Omental fat pad (tissue), 4 donors: ENCODE measurements around the gene EPHA3. TPM values are rescaled to one million over a fixed set of nuclear protein-coding genes. Genes with fewer than 3 reads are reported as not detected.

ENCODE experiments used
- ATAC-seq: fragments of 150-250 bp; one replicate; pipeline ENCODE4 v1.9.1; 2016; ENCODE audit warnings: mild to moderate bottlenecking, moderate library complexity; ENCODE audit not compliant: low FRiP score
- DNase-seq: peaks from one replicate; pipeline ENCODE4 v3.0.0-alpha.2; 2019; ENCODE audit warnings: low spot score
- total RNA-seq, 4 donors: library from RNA; depleted of rRNA; stranded (reverse); fragments of >200 nt; gene quantifications; one replicate each; pipeline ENCODE4 v1.1.0, GENCODE V29; 2016
- TF ChIP-seq, protein P1 (sequence below), 3 donors: fragments of 450-650 bp; IDR thresholded peaks; one replicate each; pipeline ENCODE4 v1.5.1; 2016 to 2017; ENCODE audit warnings: antibody characterized with exemption in 3 of 3, mild to moderate bottlenecking in 3 of 3, moderate library complexity in 2 of 3

The EPHA3 gene
- total RNA-seq, 4 donors from 2014 or later, result 2.8 to 15.3 (median 4.9) TPM

- ATAC-seq (no peak), DNase-seq (no peak)
- TF ChIP-seq, protein P1, sequence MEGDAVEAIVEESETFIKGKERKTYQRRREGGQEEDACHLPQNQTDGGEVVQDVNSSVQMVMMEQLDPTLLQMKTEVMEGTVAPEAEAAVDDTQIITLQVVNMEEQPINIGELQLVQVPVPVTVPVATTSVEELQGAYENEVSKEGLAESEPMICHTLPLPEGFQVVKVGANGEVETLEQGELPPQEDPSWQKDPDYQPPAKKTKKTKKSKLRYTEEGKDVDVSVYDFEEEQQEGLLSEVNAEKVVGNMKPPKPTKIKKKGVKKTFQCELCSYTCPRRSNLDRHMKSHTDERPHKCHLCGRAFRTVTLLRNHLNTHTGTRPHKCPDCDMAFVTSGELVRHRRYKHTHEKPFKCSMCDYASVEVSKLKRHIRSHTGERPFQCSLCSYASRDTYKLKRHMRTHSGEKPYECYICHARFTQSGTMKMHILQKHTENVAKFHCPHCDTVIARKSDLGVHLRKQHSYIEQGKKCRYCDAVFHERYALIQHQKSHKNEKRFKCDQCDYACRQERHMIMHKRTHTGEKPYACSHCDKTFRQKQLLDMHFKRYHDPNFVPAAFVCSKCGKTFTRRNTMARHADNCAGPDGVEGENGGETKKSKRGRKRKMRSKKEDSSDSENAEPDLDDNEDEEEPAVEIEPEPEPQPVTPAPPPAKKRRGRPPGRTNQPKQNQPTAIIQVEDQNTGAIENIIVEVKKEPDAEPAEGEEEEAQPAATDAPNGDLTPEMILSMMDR (IDR thresholded peaks at IDR 0.05), result no peak
These were observed 1.9 kb upstream of the EPHA3 start for GRCh38 chr3:89105503-89105902.

DNA sequence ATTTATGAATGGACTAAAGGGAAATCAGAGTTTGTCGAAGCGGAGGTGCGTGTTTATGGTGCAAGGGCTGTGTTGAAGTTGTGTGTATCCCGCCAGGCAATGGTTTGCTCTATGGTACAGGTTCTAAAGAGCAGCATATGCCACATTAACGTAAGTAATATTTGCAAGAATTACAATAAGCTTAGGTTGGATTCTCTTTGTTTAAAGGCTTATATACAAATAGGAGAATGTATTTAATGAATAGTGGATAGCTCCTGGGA is 800 bp downstream of the EPHA3 start:
- ATAC-seq (no peak), DNase-seq (no peak)
- TF ChIP-seq, protein P1 (IDR thresholded peaks at IDR 0.05), result no peak

- ATAC-seq (no peak), DNase-seq (no peak)
- TF ChIP-seq, protein P1 (IDR thresholded peaks at IDR 0.05), result no peak
These were observed 5.9 kb downstream of the EPHA3 start for GRCh38 chr3:89113344-89113743.

DNA sequence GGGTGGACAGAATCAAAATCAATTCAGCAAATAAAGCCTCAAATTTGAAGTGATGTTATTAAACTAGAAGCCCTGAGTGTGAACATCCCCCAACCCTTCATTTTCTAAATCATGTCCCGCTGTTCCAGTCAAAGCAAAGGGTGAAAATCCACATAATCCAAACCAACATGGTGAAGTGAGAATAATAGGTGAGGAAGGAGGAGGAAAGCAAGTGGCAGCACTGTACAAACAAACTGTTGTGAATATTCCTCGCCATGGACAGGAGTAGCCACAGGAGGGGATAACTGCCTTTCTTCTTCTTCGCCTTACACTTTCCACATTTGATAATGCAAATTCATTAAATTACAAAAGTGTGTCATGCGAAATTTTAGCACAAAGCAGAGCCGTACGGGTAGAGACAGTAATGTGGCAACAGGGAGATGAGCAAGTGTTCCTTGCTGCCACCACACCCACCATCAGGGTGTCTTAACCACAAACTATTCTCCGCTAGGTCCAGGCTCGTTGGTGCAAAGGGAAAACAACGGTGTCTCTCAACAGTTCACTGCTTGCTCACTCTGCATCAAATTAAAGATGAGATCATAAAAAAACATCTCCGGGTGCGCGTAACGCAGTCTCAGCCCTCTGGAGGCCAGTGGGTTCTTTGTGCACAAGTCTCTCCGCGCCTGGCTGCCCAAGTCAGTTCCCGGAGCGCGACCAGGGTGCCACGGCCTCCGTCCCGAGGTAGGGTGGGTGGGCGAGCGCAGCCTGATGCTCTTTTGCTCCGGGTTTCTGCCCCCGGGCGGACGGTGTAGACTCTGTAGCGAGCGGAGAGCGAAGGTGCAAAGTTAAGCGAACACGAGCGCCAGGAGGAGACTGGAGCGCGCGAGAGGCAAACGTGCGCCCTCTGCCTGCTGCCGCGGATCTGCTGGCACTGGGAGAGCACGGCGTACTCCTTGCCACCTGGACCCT is 6.7 kb downstream of the EPHA3 start:
- ATAC-seq, result peak; percentile 86
- no peak for DNase-seq
- TF ChIP-seq, protein P1 (IDR thresholded peaks at IDR 0.05), result no peak

DNA sequence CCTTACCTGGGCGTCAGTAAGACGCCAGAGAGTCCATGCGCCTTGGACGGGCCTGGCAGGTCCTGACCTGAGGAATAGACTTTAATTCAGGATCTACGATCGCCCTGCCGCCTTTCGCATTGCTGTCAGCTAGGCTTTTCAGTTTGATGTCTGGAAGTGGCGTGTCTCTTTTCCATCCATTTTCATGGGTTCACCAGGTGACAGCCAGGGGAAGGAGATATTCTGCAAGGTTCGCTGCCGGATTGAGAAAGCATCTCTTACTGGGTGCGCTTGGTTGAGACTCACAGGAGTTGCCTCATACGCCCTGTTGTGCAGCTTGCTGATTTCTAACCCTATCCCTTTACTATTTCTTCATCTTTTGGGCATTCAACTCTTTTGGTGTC is 7.4 kb downstream of the EPHA3 start:
- DNase-seq (no peak), ATAC-seq (no peak)
- TF ChIP-seq, protein P1 (IDR thresholded peaks at IDR 0.05), result no peak

DNA sequence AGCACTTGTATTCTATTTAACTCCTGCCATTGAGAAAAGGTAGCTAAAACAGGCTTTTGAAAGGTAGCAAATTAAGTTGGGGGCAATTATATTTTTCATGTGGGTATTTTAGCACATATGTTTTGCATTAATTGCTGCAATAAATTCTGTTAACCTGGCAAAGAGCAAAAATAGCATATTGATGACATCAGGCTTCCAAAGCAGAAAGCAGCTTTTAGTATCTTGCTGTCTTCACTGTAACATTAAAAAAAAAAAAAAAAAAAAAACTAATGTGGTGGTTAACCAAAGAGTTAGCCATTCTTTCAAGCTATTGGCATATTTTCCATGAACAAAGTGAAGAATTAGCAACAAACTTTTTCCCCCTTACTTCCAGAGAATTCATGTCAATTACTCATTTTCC is 9.1 kb downstream of the EPHA3 start:
- ATAC-seq (no peak), DNase-seq (no peak)
- TF ChIP-seq, protein P1 (IDR thresholded peaks at IDR 0.05), result no peak

GRCh38 chr3:89138048-89138447 is 30.6 kb downstream of the EPHA3 start:
- no peak for DNase-seq
- no peak for ATAC-seq
- TF ChIP-seq, protein P1 (IDR thresholded peaks at IDR 0.05), result no peak
